Measurements from ENCODE around the gene TPCN2. TPM values are rescaled to one million over a fixed set of nuclear protein-coding genes. Genes with fewer than 3 reads are reported as not detected.

TPCN2 gene
- total RNA-seq, 5 donors from 2014 or later (not counting 1 experiment from before 2014, with no cell fraction given): 14.9 to 34.3 (median 19.4) TPM

- DNase-seq: no peak
These were observed 70.5 kb downstream of the TPCN2 start for GRCh38 chr11:69119190-69119589.

GRCh38 chr11:69120096-69120875, 71.6 kb downstream of the TPCN2 start:
- H3K4me1 Mint-ChIP-seq: peaks cover 34 to 44% (median 40%) of the 10 kb centered on the region in 3 donors
- Histone ChIP-seq H3K27ac (ENCODE audit: low read length) (no peak overlapping the region), H3K4me3 (ENCODE audit: control insufficient read depth in 1 of 2, extremely low read depth in 1 of 2, low read length in 1 of 2) (no peak overlapping the region), H3K27me3 (replicated peaks in 1 of 2; ENCODE audit: control insufficient read depth in 2 of 2, extremely low read depth in 1 of 2, insufficient read depth in 2 of 2, low read length in 1 of 2) (peaks cover 0 to 15% of the 10 kb centered on the region in 2 experiments), H3K4me1 (ENCODE audit: control insufficient read depth in 1 of 2, extremely low read depth in 1 of 2, insufficient read depth in 2 of 2, low read length in 2 of 2) (peaks cover 30 to 44% of the 10 kb centered on the region in 2 experiments), H3K9me3 (no peaks in the 10 kb centered on the region), H3K36me3 (ENCODE audit: control insufficient read depth in 2 of 2, extremely low read depth in 1 of 2, insufficient read depth in 1 of 2, low read length in 1 of 2) (no peaks in the 10 kb centered on the region)
- H3K9me3 Mint-ChIP-seq: peaks cover 0 to 5% (median 0%) of the 10 kb centered on the region in 3 donors
- no peak overlapping the region for H3K4me3 Mint-ChIP-seq
- CTCF ChIA-PET: no interaction called here
- H3K27ac Mint-ChIP-seq: peak overlapping the region in 1 of 2 donors; percentile 44
- H3K36me3 Mint-ChIP-seq: no peaks in the 10 kb centered on the region
- DNase-seq (no peak), ATAC-seq (replicated peaks in 1 of 4) (no peak)
- POLR2A ChIA-PET: no interaction called here
- H3K27me3 Mint-ChIP-seq: no peaks in the 10 kb centered on the region
- WGBS (ENCODE audit: insufficient coverage): 89% methylated on average over 13 of the region's 21 CpGs

More at GRCh38 chr11:69119190-69119589, 70.5 kb downstream of the TPCN2 start:
- Histone ChIP-seq H3K4me3 (ENCODE audit: control insufficient read depth in 1 of 2, extremely low read depth in 1 of 2, low read length in 1 of 2) (no peak overlapping the region), H3K36me3 (ENCODE audit: control insufficient read depth in 2 of 2, extremely low read depth in 1 of 2, insufficient read depth in 1 of 2, low read length in 1 of 2) (no peaks in the 10 kb centered on the region), H3K27me3 (replicated peaks in 1 of 2; ENCODE audit: control insufficient read depth in 2 of 2, extremely low read depth in 1 of 2, insufficient read depth in 2 of 2, low read length in 1 of 2) (peaks cover 0 to 15% of the 10 kb centered on the region in 2 experiments), H3K4me1 (ENCODE audit: control insufficient read depth in 1 of 2, extremely low read depth in 1 of 2, insufficient read depth in 2 of 2, low read length in 2 of 2) (peaks cover 24 to 38% of the 10 kb centered on the region in 2 experiments), H3K9me3 (no peaks in the 10 kb centered on the region), H3K27ac (ENCODE audit: low read length) (no peak overlapping the region)
- no peaks in the 10 kb centered on the region for H3K27me3 Mint-ChIP-seq
- ChIA-PET CTCF (no interaction called here), POLR2A (no interaction called here)
- H3K4me3 Mint-ChIP-seq: no peak overlapping the region
- peaks cover 33 to 37% (median 35%) of the 10 kb centered on the region in 3 donors for H3K4me1 Mint-ChIP-seq
- peak overlapping the region in 1 of 2 donors; percentile 16 for H3K27ac Mint-ChIP-seq
- no peak for ATAC-seq (replicated peaks in 1 of 4)
- 100% methylated on average over 1 of the region's 2 CpGs for WGBS (ENCODE audit: insufficient coverage)
- H3K36me3 Mint-ChIP-seq: no peaks in the 10 kb centered on the region
- peaks cover 0 to 5% (median 0%) of the 10 kb centered on the region in 3 donors for H3K9me3 Mint-ChIP-seq

DNA sequence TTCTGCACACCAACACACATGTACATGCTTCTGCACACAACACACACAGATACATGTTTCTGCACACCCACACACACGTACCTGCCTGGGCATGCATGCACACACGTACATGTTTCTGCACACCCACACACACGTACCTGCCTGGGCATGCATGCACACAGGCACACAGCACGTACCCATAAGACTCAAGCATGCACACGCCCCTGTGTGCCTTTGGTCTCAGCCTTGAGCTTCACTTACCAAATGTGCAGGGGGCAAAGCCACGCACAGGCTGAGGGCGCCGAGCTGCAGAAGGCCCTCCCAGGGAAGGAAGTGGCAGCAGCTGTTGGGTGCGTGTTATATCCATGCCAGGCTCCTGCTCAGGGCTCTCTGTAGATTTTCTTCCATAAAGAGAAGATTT, 72.3 kb downstream of the TPCN2 start:
- Mint-ChIP-seq H3K27ac (peak overlapping the region; percentile 82 to 84), H3K9me3 (peaks cover 0 to 5% (median 0%) of the 10 kb centered on the region in 3 donors), H3K4me1 (peaks cover 34 to 44% (median 40%) of the 10 kb centered on the region in 3 donors), H3K36me3 (no peaks in the 10 kb centered on the region), H3K4me3 (peak overlapping the region in 1 of 3 donors; percentile 72), H3K27me3 (no peaks in the 10 kb centered on the region)
- ATAC-seq (replicated peaks in 1 of 4) (no peak), DNase-seq (no peak)
- POLR2A ChIA-PET: no interaction called here
- Histone ChIP-seq H3K4me1 (ENCODE audit: control insufficient read depth in 1 of 2, extremely low read depth in 1 of 2, insufficient read depth in 2 of 2, low read length in 2 of 2) (peaks cover 30 to 44% of the 10 kb centered on the region in 2 experiments), H3K4me3 (ENCODE audit: control insufficient read depth in 1 of 2, extremely low read depth in 1 of 2, low read length in 1 of 2) (no peak overlapping the region), H3K27me3 (replicated peaks in 1 of 2; ENCODE audit: control insufficient read depth in 2 of 2, extremely low read depth in 1 of 2, insufficient read depth in 2 of 2, low read length in 1 of 2) (peaks cover 0 to 15% of the 10 kb centered on the region in 2 experiments), H3K36me3 (ENCODE audit: control insufficient read depth in 2 of 2, extremely low read depth in 1 of 2, insufficient read depth in 1 of 2, low read length in 1 of 2) (no peaks in the 10 kb centered on the region), H3K9me3 (no peaks in the 10 kb centered on the region), H3K27ac (ENCODE audit: low read length) (no peak overlapping the region)
- 42% methylated on average over 5 of the region's 9 CpGs for WGBS (ENCODE audit: insufficient coverage)
- CTCF ChIA-PET: no interaction called here

DNA sequence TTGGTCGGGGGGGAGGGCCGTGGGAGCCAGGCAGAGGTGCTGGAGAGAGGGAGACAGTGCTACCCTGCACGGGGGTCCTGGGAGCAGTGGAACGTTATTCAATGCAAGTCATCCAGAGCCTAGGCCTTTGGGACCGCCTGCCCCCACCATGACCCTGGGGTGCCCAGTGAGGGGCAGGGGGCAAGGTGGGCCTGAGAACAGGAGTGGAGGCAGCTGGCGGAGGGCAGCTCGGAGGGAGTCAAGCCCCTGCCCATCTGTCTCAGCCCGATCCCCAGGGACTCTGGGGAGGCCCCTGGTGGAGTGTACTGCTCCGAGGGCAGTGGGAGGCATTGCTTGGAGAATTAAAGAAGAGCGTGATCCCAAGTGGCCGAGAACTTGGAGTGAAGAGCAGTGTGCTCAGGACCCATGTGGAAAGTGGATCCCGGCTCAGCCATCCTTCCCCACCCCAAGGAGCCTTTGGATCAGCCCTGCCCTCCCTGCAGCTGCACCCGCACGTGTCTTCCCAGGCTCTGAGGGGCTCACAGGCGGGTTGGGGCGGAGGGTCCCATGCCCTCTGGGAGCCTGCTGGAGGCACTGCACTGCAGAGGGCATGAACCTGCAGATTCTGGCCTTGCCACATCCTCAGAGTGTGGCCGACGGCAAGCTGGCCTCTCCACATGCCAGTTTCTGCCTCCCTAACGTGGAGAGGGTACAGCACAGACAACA, 73.0 kb downstream of the TPCN2 start:
- ATAC-seq (replicated peaks in 1 of 4) (no peak), DNase-seq (no peak)
- Mint-ChIP-seq H3K27me3 (no peaks in the 10 kb centered on the region), H3K4me3 (peak overlapping the region in 1 of 3 donors; percentile 72), H3K36me3 (no peaks in the 10 kb centered on the region), H3K27ac (peak overlapping the region; percentile 85 to 89), H3K9me3 (peaks cover 0 to 5% (median 0%) of the 10 kb centered on the region in 3 donors), H3K4me1 (peaks cover 34 to 44% (median 40%) of the 10 kb centered on the region in 3 donors)
- H3K36me3 ChIP-seq (ENCODE audit: control insufficient read depth in 2 of 2, extremely low read depth in 1 of 2, insufficient read depth in 1 of 2, low read length in 1 of 2): no peaks in the 10 kb centered on the region
- H3K4me1 ChIP-seq (ENCODE audit: control insufficient read depth in 1 of 2, extremely low read depth in 1 of 2, insufficient read depth in 2 of 2, low read length in 2 of 2): peaks cover 30 to 44% of the 10 kb centered on the region in 2 experiments
- ChIA-PET CTCF (no interaction called here), POLR2A (no interaction called here)
- H3K27me3 ChIP-seq (replicated peaks in 1 of 2; ENCODE audit: control insufficient read depth in 2 of 2, extremely low read depth in 1 of 2, insufficient read depth in 2 of 2, low read length in 1 of 2): peaks cover 0 to 15% of the 10 kb centered on the region in 2 experiments
- no peaks in the 10 kb centered on the region for H3K9me3 ChIP-seq
- H3K27ac ChIP-seq (ENCODE audit: low read length): no peak overlapping the region
- H3K4me3 ChIP-seq (ENCODE audit: control insufficient read depth in 1 of 2, extremely low read depth in 1 of 2, low read length in 1 of 2): no peak overlapping the region
- 89% methylated on average over 13 of the region's 19 CpGs for WGBS (ENCODE audit: insufficient coverage)

DNA sequence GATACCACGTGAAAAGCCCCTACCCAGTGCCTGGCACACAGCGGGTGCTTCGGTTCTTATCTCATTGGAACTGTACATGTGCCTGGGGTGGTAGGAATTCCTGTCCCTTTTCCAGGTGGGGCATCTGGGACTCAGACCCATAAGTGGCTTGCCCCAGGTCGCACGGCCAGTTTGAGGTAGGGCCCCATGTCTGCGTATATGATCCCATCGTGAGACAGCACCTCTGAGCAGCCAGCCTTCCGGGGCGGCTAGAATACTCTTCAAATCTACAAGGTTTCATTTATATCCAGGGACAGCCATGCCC, 73.5 kb downstream of the TPCN2 start:
- ATAC-seq (replicated peaks in 1 of 4): no peak
- Mint-ChIP-seq H3K9me3 (peaks cover 0 to 5% (median 0%) of the 10 kb centered on the region in 3 donors), H3K4me1 (peaks cover 34 to 44% (median 40%) of the 10 kb centered on the region in 3 donors), H3K4me3 (peak overlapping the region in 1 of 3 donors; percentile 72), H3K36me3 (no peaks in the 10 kb centered on the region), H3K27ac (peak overlapping the region; percentile 85 to 89), H3K27me3 (no peaks in the 10 kb centered on the region)
- ChIA-PET POLR2A (no interaction called here), CTCF (no interaction called here)
- H3K36me3 ChIP-seq (ENCODE audit: control insufficient read depth in 2 of 2, extremely low read depth in 1 of 2, insufficient read depth in 1 of 2, low read length in 1 of 2): no peaks in the 10 kb centered on the region
- no peak overlapping the region for H3K4me3 ChIP-seq (ENCODE audit: control insufficient read depth in 1 of 2, extremely low read depth in 1 of 2, low read length in 1 of 2)
- 94% methylated on average over 4 of the region's 9 CpGs for WGBS (ENCODE audit: insufficient coverage)
- H3K27me3 ChIP-seq (replicated peaks in 1 of 2; ENCODE audit: control insufficient read depth in 2 of 2, extremely low read depth in 1 of 2, insufficient read depth in 2 of 2, low read length in 1 of 2): peaks cover 0 to 15% of the 10 kb centered on the region in 2 experiments
- H3K9me3 ChIP-seq: no peaks in the 10 kb centered on the region
- peaks cover 30 to 44% of the 10 kb centered on the region in 2 experiments for H3K4me1 ChIP-seq (ENCODE audit: control insufficient read depth in 1 of 2, extremely low read depth in 1 of 2, insufficient read depth in 2 of 2, low read length in 2 of 2)
- H3K27ac ChIP-seq (ENCODE audit: low read length): no peak overlapping the region
- DNase-seq: no peak

DNA sequence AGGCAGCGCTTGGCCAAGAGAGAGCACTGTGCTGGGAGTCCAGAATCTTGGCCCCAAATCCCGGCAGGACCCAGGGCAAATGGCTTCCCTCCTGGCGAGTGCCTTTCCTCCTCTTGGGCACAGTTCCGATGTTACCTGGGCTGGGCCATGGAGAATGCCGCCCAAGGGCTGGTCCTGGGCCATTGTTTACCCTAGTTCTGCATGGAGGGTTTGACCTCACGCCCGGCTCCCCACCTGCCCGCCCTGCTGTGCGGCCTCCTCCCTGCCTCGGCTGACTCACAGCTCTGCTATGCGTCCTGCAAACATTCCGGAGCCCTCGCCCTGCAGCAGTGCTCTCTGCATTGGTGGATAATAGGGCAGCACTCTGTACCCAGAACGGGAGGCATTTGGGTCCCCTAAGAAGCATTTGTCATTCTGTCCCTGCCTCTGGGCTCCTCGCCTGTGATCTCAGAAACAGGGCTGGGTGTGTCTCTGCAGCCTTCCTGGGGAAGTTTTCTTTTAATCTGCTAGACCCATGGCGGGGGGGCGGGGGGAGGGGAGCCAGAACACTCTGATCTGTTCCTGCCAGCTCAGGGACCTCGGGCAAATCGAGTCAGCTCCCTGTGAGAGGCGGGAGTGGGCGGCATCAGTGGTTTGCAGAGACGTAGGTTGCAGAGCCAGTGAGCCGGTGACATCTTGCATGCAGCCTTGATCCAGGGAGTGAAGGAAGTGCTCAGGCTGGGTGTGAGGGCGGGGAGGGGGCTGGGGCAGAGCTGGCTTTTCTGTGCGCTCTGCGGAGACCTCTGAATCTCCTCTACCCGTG, 74.1 kb downstream of the TPCN2 start:
- 18% methylated on average over 26 of the region's 27 CpGs for WGBS (ENCODE audit: insufficient coverage)
- Mint-ChIP-seq H3K36me3 (no peaks in the 10 kb centered on the region), H3K4me1 (peaks cover 34 to 44% (median 40%) of the 10 kb centered on the region in 3 donors), H3K4me3 (peak overlapping the region; percentile 59 to 72 (median 72)), H3K27me3 (no peaks in the 10 kb centered on the region), H3K9me3 (peaks cover 0 to 5% (median 0%) of the 10 kb centered on the region in 3 donors), H3K27ac (peak overlapping the region; percentile 85 to 89)
- peaks cover 30 to 44% of the 10 kb centered on the region in 2 experiments for H3K4me1 ChIP-seq (ENCODE audit: control insufficient read depth in 1 of 2, extremely low read depth in 1 of 2, insufficient read depth in 2 of 2, low read length in 2 of 2)
- DNase-seq: peak; percentile 12 to 72 (median 43)
- H3K4me3 ChIP-seq (ENCODE audit: control insufficient read depth in 1 of 2, extremely low read depth in 1 of 2, low read length in 1 of 2): peak overlapping the region; percentile 31 to 44
- peak; percentile 69 to 94 (median 76) for ATAC-seq (replicated peaks in 1 of 4)
- peaks cover 0 to 12% of the 10 kb centered on the region in 2 experiments for H3K27me3 ChIP-seq (replicated peaks in 1 of 2; ENCODE audit: control insufficient read depth in 2 of 2, extremely low read depth in 1 of 2, insufficient read depth in 2 of 2, low read length in 1 of 2)
- ChIA-PET CTCF (no interaction called here), POLR2A (interaction anchor here in 1 of 2 donors (0.7 kb wide), 1 partner anchor 534 kb away, joined by 3 read pairs; no protein-coding TSS in a partner anchor)
- peak overlapping the region; percentile 45 for H3K27ac ChIP-seq (ENCODE audit: low read length)
- H3K9me3 ChIP-seq: no peaks in the 10 kb centered on the region
- H3K36me3 ChIP-seq (ENCODE audit: control insufficient read depth in 2 of 2, extremely low read depth in 1 of 2, insufficient read depth in 1 of 2, low read length in 1 of 2): no peaks in the 10 kb centered on the region

All from T-cell (primary cell).